ENCODE data around the gene SCAF1.

Gene SCAF1

GRCh38 chr19:49687150-49687549 is 45.1 kb downstream of the SCAF1 start:
- no peak for DNase-seq (ENCODE audit: low read depth)

- DNase-seq (ENCODE audit: low read depth), result no peak
Observed at GRCh38 chr19:49687566-49688316, 45.7 kb downstream of the SCAF1 start.

GRCh38 chr19:49688531-49689132 is 46.6 kb downstream of the SCAF1 start:
- DNase-seq (ENCODE audit: low read depth), result no peak

- no peak for DNase-seq (ENCODE audit: low read depth)
Observed at GRCh38 chr19:49689133-49690078, 47.4 kb downstream of the SCAF1 start, which contains the start of gene ADM5. ADM5 (plus strand) TSS chr19:49689594; CDS start chr19:49689838, 244 bp downstream.

- no peak for DNase-seq (ENCODE audit: low read depth)
Observed at GRCh38 chr19:49690079-49690655, 48.2 kb downstream of the SCAF1 start.

- DNase-seq (ENCODE audit: low read depth), result no peak
Observed at GRCh38 chr19:49690656-49691242, 48.7 kb downstream of the SCAF1 start, which contains the start of gene CPT1C. CPT1C (plus strand) TSS chr19:49691116; CDS start chr19:49692253, 1,137 bp downstream.

GRCh38 chr19:49691243-49692146 is 49.5 kb downstream of the SCAF1 start:
- no peak for DNase-seq (ENCODE audit: low read depth)

GRCh38 chr19:49692147-49692506 is 50.1 kb downstream of the SCAF1 start:
- DNase-seq (ENCODE audit: low read depth), result no peak

- DNase-seq (ENCODE audit: low read depth), result no peak
Observed at GRCh38 chr19:49696115-49696514, 54.1 kb downstream of the SCAF1 start.

GRCh38 chr19:49696865-49697264 is 54.9 kb downstream of the SCAF1 start:
- DNase-seq (ENCODE audit: low read depth), result no peak

- DNase-seq (ENCODE audit: low read depth), result no peak
Observed at GRCh38 chr19:49699364-49699763, 57.4 kb downstream of the SCAF1 start.

- DNase-seq (ENCODE audit: low read depth), result no peak
Observed at GRCh38 chr19:49700563-49700962, 58.6 kb downstream of the SCAF1 start.

GRCh38 chr19:49701271-49701786 is 59.3 kb downstream of the SCAF1 start:
- DNase-seq (ENCODE audit: low read depth), result no peak

- no peak for DNase-seq (ENCODE audit: low read depth)
Observed at GRCh38 chr19:49704888-49705642, 63.1 kb downstream of the SCAF1 start.

- DNase-seq (ENCODE audit: low read depth), result no peak
Observed at GRCh38 chr19:49705919-49706318, 63.9 kb downstream of the SCAF1 start.
